NB4 (cell line): ENCODE results near the gene KIF1A.

ENCODE experiments used
- CTCF ChIP-seq: IDR thresholded peaks from one replicate; pipeline ENCODE4 v1.5.1; 2012; ENCODE audit warnings: low read depth, low read length
- POLR2A ChIP-seq: IDR thresholded peaks from 2 replicates; pipeline ENCODE4 v1.6.1; 2011; ENCODE audit warnings: mild to moderate bottlenecking; ENCODE audit not compliant: insufficient read length; ENCODE audit errors: extremely low read depth
- TF ChIP-seq, protein P1 (sequence below): IDR thresholded peaks from 2 replicates; pipeline ENCODE4 v1.6.1; 2011; ENCODE audit warnings: low read depth, low read length

DNA sequence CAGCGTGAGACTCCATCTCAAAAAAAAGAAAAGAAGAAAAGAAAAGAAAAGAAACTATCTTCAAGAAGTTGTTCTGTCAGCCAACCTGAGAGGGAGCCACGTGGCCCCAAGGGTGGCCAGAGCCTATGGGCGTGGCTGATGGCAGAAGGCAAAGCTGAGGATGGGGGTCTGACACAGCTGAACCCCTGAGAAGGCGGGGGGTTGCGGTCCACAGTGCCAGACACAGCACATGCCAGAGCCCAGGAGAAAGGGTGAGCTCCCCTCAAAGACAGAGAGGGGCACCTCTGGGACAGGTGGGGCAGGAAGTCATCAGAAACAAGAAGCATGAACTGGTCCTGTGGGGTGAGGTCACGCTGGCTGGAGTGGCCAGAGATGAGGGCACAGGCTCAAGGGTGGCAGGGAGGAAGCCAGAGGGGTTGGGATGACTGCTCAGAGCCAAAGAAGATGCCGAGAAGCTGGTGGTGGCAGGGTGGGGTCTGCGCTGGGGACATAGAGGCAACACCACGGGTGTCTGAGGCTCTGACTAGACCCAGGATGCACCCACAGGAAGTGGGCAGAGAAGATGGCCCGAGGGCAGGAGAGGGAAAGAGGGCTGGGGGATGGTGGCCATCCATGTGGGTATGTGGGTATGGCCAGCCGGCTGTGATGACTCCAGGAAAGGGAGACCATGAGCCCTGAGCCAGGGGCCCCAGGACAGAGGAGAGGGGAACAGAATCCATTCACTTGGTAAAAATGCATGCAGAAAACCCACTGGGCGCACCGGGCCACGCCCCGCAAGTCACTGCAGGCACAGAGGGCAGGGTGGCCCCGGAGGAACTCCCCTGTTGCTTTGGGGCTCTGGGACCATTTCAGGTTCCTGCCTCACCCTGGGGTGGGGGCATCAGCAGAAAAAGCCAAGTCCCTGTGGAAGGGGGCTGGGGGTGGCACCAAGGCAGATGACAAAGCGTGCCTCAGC is 8.4 kb downstream of the KIF1A start:
- TF ChIP-seq POLR2A (no peak), CTCF (no peak)
- TF ChIP-seq, protein P1, sequence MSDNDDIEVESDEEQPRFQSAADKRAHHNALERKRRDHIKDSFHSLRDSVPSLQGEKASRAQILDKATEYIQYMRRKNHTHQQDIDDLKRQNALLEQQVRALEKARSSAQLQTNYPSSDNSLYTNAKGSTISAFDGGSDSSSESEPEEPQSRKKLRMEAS, result no peak
